Stomach (tissue), 4 donors: ENCODE results near the gene RTCA.

Source experiments
- CTCF ChIP-seq, 7 experiments: fragments of 450-650 bp in 4 of 7; fragments of 200-600 bp in 3 of 7; sonication (generic) in 3 of 7; IDR thresholded peaks; one replicate each; pipeline ENCODE4 v1.5.1; 2016 to 2019; ENCODE audit warnings: antibody characterized with exemption in 7 of 7, control low read depth in 2 of 7, mild to moderate bottlenecking in 1 of 7
- POLR2A ChIP-seq, 4 donors: fragments of 450-650 bp; IDR thresholded peaks; one replicate each; pipeline ENCODE4 v1.6.1; 2016; ENCODE audit warnings: antibody characterized with exemption in 4 of 4, control low read depth in 2 of 4, mild to moderate bottlenecking in 1 of 4, moderate library complexity in 1 of 4
- POLR2AphosphoS5 ChIP-seq, 3 donors: sonication (generic); formaldehyde crosslinking; IDR thresholded peaks; one replicate each; pipeline ENCODE4 v1.6.1; 2016; ENCODE audit warnings: antibody characterized with exemption in 3 of 3

GRCh38 chr1:100267284-100267683 is 1.3 kb downstream of the RTCA start:
- TF ChIP-seq POLR2A (IDR thresholded peaks at IDR 0.05): no peak
- TF ChIP-seq POLR2AphosphoS5 (IDR thresholded peaks at IDR 0.05): no peak
- TF ChIP-seq CTCF (IDR thresholded peaks at IDR 0.05): no peak
